Measurements from ENCODE around the gene ABCA7. TPM values are rescaled to one million over a fixed set of nuclear protein-coding genes. Genes with fewer than 3 reads are reported as not detected.

ABCA7 gene
- total RNA-seq, 1 donor = 33.3 TPM

DNA sequence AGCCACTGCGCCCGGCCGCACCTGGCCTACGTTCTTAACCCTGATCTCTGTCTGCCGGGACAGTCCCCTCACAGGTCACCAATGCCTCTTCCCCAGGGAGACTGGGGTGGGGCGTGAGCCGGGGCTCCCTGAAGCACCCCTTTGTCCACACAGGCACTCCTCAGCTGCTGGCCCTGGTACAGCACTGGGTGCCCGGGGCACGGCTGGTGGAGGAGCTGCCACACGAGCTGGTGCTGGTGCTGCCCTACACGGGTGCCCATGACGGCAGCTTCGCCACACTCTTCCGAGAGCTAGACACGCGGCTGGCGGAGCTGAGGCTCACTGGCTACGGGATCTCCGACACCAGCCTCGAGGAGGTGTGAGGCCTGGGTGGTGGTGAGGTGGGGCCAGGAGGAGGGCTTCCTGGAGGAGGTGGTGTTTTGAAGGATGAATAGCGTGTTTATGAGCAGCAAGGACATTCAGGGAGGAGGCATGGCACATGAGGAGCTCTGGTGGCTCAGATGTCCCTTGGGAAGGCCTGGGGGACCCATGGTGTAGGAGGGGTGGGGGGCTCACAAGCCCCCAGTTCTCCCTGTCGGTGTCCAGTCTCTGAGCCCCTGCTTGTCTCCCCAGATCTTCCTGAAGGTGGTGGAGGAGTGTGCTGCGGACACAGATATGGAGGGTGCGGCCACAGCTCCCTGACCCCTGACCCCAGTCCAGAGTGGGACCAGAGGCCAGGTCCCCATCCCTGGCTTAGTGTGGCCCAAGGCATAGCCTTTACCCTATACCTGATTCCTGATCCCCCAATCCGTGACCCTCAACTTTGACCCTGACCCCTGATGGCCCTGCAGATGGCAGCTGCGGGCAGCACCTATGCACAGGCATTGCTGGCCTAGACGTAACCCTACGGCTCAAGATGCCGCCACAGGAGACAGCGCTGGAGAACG, 13.5 kb downstream of the ABCA7 start:
- Histone ChIP-seq H3K4me2 (ENCODE audit: insufficient read depth, low read length) (no peak overlapping the region), H4K20me1 (ENCODE audit: insufficient read depth, low read length) (no peaks in the 10 kb centered on the region), H3K9me3 (ENCODE audit: low read depth, low read length) (peaks cover 21% of the 10 kb centered on the region), H3K4me3 (ENCODE audit: insufficient read depth, low read length) (no peak overlapping the region), H3K36me3 (ENCODE audit: insufficient read depth, low read length) (no peaks in the 10 kb centered on the region), H3K27ac (ENCODE audit: low read depth, low read length) (no peak overlapping the region), H2AFZ (ENCODE audit: low read length) (no peak overlapping the region), H3K79me2 (ENCODE audit: insufficient read depth, low read length) (no peaks in the 10 kb centered on the region), H3K4me1 (ENCODE audit: insufficient read depth, low read length) (no peaks in the 10 kb centered on the region), H3K27me3 (ENCODE audit: insufficient read depth, low read length) (no peaks in the 10 kb centered on the region)
- DNase-seq (ENCODE audit: insufficient read length, low spot score, missing footprints) = no peak
- TF ChIP-seq, protein P1, sequence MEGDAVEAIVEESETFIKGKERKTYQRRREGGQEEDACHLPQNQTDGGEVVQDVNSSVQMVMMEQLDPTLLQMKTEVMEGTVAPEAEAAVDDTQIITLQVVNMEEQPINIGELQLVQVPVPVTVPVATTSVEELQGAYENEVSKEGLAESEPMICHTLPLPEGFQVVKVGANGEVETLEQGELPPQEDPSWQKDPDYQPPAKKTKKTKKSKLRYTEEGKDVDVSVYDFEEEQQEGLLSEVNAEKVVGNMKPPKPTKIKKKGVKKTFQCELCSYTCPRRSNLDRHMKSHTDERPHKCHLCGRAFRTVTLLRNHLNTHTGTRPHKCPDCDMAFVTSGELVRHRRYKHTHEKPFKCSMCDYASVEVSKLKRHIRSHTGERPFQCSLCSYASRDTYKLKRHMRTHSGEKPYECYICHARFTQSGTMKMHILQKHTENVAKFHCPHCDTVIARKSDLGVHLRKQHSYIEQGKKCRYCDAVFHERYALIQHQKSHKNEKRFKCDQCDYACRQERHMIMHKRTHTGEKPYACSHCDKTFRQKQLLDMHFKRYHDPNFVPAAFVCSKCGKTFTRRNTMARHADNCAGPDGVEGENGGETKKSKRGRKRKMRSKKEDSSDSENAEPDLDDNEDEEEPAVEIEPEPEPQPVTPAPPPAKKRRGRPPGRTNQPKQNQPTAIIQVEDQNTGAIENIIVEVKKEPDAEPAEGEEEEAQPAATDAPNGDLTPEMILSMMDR (IDR thresholded peaks at IDR 0.05; ENCODE audit: extremely low read depth, low read depth, low read length) = no peak

DNA sequence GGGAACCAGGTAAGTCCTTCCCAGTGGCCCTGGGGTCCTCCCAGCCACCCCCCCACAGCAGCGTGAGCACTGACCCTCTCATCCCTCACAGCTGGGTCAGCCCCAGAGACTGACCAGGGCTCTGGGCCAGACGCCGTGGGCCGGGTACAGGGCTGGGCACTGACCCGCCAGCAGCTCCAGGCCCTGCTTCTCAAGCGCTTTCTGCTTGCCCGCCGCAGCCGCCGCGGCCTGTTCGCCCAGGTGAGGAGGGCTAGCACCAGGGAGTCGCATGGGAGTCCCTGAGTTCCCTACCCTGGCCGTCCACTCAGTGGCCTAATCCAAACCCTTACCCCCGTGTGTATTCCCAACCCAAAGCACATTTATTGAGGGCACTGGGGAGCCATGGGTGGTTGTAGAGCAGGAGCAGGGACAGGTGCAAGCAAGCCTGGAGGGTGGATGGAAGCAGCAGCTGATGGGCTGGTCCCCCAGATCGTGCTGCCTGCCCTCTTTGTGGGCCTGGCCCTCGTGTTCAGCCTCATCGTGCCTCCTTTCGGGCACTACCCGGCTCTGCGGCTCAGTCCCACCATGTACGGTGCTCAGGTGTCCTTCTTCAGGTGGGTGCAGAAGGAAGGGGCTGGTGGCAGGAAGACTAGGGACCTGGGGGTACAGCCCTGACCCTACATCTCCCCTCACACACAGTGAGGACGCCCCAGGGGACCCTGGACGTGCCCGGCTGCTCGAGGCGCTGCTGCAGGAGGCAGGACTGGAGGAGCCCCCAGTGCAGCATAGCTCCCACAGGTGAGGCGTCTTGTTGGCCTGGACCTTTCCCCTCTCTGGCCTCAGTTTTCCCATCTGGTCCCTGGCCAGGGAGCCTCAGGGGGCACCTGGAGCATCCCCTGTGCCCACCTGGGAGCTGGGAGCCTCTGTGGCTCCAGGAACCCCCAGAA, 14.5 kb downstream of the ABCA7 start:
- Histone ChIP-seq H3K4me1 (ENCODE audit: insufficient read depth, low read length) (no peaks in the 10 kb centered on the region), H3K4me3 (ENCODE audit: insufficient read depth, low read length) (no peak overlapping the region), H3K36me3 (ENCODE audit: insufficient read depth, low read length) (no peaks in the 10 kb centered on the region), H3K4me2 (ENCODE audit: insufficient read depth, low read length) (no peak overlapping the region), H3K27me3 (ENCODE audit: insufficient read depth, low read length) (no peaks in the 10 kb centered on the region), H2AFZ (ENCODE audit: low read length) (no peak overlapping the region), H3K27ac (ENCODE audit: low read depth, low read length) (no peak overlapping the region), H4K20me1 (ENCODE audit: insufficient read depth, low read length) (no peaks in the 10 kb centered on the region), H3K9me3 (ENCODE audit: low read depth, low read length) (peaks cover 26% of the 10 kb centered on the region), H3K79me2 (ENCODE audit: insufficient read depth, low read length) (no peaks in the 10 kb centered on the region)
- TF ChIP-seq, protein P1 (IDR thresholded peaks at IDR 0.05; ENCODE audit: extremely low read depth, low read depth, low read length) = no peak
- no peak for DNase-seq (ENCODE audit: insufficient read length, low spot score, missing footprints)

DNA sequence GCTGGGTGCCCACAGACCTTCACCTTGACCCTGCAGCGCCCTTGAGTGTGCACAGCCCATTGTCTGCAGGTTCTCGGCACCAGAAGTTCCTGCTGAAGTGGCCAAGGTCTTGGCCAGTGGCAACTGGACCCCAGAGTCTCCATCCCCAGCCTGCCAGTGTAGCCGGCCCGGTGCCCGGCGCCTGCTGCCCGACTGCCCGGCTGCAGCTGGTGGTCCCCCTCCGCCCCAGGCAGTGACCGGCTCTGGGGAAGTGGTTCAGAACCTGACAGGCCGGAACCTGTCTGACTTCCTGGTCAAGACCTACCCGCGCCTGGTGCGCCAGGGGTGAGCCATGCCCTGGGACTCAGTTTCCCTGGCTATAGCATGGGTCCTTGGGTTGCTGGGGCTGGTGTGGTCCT, 15.1 kb downstream of the ABCA7 start:
- H3K4me2 ChIP-seq (ENCODE audit: insufficient read depth, low read length) = no peak overlapping the region
- H3K36me3 ChIP-seq (ENCODE audit: insufficient read depth, low read length) = no peaks in the 10 kb centered on the region
- no peaks in the 10 kb centered on the region for H3K4me1 ChIP-seq (ENCODE audit: insufficient read depth, low read length)
- no peak overlapping the region for H3K27ac ChIP-seq (ENCODE audit: low read depth, low read length)
- H3K79me2 ChIP-seq (ENCODE audit: insufficient read depth, low read length) = no peaks in the 10 kb centered on the region
- H2AFZ ChIP-seq (ENCODE audit: low read length) = no peak overlapping the region
- H4K20me1 ChIP-seq (ENCODE audit: insufficient read depth, low read length) = no peaks in the 10 kb centered on the region
- H3K4me3 ChIP-seq (ENCODE audit: insufficient read depth, low read length) = no peak overlapping the region
- peaks cover 26% of the 10 kb centered on the region for H3K9me3 ChIP-seq (ENCODE audit: low read depth, low read length)
- TF ChIP-seq, protein P1 (IDR thresholded peaks at IDR 0.05; ENCODE audit: extremely low read depth, low read depth, low read length) = no peak
- H3K27me3 ChIP-seq (ENCODE audit: insufficient read depth, low read length) = no peaks in the 10 kb centered on the region
- DNase-seq (ENCODE audit: insufficient read length, low spot score, missing footprints) = no peak
